AG09309 (cell line): ENCODE data around the gene GPR157.
"Not testable (repeated sequence)": the region's sequence is repeated elsewhere in the genome, so short reads cannot be mapped to it uniquely, and the experiment has no call there.

ENCODE experiments used
- DNase-seq: peaks from one replicate; pipeline ENCODE4 v3.0.0-alpha.2; 2010; ENCODE audit warnings: low read depth
- H3K4me3 ChIP-seq: 2 replicates; pipeline ENCODE4 v1.5.1; 2011; ENCODE audit warnings: mild to moderate bottlenecking, low read depth, low read length, moderate library complexity; ENCODE audit not compliant: control insufficient read depth
- TF ChIP-seq, protein P1 (sequence below): IDR thresholded peaks from 2 replicates; pipeline ENCODE4 v1.5.1; 2011; ENCODE audit warnings: mild to moderate bottlenecking, low read depth, low read length, inconsistent platforms; ENCODE audit not compliant: insufficient read depth, control insufficient read depth; ENCODE audit errors: missing control alignments

Gene GPR157

DNA sequence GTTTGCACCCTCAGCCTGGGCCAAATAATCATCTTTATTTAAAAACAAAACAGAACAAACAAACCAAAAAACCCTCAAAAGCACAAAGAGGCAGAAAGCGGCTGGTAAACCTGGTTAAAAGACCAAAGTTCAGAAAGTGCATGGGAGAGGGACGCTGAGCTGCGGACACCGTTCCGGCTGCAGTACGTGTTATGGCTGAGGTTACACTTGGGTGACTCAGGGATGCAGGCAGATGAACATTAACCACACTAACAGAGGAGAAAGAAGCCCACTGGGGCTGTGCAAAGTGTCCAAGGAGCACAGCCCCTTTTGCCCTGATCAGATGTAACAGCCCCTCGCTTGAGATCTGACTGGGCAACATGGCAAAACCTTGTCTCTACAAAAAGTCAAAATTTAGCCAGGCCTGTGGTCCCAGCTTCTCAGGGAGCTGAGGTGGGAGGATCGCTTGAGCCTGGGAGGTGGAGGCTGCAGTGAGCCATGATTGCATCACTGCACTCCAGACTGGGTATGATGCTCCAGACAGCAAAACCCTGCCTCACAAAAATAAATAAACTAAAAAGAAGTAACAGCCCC is 28.3 kb downstream of the GPR157 start:
- no peak for DNase-seq
- H3K4me3 ChIP-seq = no peak overlapping the region
- TF ChIP-seq, protein P1, sequence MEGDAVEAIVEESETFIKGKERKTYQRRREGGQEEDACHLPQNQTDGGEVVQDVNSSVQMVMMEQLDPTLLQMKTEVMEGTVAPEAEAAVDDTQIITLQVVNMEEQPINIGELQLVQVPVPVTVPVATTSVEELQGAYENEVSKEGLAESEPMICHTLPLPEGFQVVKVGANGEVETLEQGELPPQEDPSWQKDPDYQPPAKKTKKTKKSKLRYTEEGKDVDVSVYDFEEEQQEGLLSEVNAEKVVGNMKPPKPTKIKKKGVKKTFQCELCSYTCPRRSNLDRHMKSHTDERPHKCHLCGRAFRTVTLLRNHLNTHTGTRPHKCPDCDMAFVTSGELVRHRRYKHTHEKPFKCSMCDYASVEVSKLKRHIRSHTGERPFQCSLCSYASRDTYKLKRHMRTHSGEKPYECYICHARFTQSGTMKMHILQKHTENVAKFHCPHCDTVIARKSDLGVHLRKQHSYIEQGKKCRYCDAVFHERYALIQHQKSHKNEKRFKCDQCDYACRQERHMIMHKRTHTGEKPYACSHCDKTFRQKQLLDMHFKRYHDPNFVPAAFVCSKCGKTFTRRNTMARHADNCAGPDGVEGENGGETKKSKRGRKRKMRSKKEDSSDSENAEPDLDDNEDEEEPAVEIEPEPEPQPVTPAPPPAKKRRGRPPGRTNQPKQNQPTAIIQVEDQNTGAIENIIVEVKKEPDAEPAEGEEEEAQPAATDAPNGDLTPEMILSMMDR = no peak

DNA sequence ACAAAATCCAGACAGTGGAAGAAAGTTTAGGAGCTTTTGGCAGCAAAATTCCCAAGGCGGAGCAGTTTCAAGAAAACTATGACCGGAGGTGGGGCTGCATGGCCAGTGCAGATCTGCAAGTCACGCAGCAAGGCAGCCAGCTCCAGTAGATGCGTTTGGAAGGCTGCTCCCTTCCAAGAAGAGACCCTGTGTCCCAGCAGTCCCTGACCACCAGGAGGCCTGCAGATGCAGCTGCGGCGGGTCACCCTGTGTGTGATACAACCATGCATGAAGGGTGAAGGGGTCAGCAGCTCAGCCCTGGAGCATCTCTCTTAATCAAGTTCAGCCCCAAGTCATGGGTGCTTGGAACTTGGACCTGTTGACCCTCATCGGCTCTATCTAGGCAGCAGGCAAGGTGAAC is 29.3 kb downstream of the GPR157 start:
- no peak for DNase-seq

DNA sequence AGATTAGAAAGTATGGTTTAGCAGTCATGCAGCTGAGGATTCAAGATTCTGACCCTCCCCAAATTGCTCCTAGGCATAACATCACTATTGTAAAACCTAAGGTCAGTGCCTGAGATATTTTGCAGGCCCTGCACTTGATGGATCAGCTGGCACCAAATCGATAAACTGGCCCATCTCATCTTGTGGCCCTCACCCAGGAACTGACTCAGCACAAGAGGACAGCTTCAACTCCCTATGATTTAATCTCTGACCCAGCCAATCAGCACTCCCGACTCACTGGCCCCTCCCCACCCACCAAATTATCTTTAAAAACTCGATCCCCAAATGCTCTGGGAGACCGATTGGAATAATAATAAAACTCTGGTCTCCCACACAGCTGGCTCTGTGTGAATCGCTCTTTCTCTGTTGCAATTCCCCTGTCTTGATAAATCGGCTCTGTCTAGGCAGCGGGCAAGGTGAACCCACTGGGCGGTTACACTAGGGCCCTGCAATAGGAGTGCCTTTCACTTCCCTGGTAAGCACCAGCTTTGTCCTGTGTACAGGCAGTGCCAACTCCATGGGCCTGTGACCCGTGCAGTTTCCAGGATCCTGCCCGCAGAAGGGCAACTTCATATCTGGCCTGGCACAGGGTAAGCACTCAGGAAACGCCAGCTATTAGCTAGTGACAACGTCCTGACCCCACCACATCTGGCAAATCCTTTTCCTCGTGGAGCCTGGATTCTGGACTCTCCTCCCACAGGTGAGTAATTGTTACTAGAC is 30.8 kb downstream of the GPR157 start:
- DNase-seq = no peak
- no peak overlapping the region for H3K4me3 ChIP-seq
- TF ChIP-seq, protein P1 = no peak

More for the DNA sequence above, 29.3 kb downstream of the GPR157 start:
- TF ChIP-seq, protein P1 = no peak
- no peak overlapping the region for H3K4me3 ChIP-seq

DNA sequence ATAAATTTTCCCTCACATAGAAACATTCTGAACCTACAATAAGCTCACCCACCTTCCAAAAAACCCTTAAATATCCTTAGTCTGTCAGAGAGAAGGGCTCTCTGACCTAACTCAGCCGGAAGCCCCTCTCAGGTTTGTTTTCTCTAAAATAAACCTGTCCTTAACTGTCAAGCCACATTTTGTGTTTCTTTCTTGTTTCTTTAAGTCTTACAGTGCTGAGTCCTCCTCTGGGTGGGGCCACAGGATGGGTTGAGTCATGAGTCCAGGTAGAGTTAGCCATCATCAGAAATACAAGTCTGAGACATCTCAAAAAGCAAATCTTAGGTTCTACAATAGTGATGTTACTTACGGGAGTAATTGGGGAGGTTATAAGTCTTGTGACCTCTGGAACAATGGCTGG is 33.1 kb downstream of the GPR157 start:
- no peak for DNase-seq
- TF ChIP-seq, protein P1 = no peak
- H3K4me3 ChIP-seq = no peak overlapping the region

DNA sequence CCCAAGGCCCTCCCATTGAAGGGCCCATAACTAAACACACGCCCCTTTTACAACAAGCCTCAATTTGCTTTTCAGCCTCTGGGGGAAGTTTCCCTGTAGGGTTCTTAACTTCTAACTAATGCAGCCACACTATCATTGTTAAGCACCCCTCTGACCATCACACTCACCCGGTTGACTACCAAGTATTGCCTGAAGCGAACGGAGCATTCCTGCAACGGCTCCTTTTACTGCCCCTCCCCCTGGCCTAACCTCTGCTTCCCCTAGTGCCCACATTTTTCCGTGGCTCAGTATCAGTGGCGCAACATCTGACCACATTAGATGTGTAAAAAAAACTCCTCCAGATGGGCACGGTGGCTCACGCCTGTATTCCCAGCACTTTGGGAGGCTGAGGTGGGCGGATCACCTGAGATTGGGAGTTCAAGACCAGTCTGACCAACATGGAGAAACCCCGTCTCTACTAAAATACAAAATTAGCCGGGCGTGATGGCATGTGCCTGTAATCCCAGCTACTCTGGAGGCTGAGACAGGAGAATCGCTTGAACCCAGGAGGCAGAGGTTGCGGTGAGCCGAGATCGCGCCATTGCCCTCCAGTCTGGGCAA is 34.8 kb downstream of the GPR157 start:
- DNase-seq, H3K4me3 ChIP-seq: not testable (repeated sequence)

DNA sequence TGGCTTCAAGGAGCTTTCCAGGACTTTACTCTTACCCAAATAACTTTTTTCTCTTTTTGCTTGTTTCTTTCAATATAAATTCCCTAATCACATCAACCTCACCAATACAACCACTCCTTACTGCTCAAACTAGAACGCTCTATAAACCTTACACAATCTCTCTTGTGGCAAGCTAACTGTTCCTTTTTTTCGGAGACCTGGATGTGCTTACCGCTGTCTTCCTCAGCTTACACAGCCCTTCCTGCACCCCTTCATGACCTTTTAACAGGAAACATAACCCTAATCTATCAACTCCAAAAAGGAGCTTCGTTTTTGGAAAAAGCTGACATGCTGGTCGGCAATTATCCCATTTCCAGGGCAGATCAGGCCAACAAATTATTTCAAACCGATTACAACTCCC is 35.3 kb downstream of the GPR157 start:
- DNase-seq = no peak
- no peak overlapping the region for H3K4me3 ChIP-seq
- TF ChIP-seq, protein P1 = no peak

DNA sequence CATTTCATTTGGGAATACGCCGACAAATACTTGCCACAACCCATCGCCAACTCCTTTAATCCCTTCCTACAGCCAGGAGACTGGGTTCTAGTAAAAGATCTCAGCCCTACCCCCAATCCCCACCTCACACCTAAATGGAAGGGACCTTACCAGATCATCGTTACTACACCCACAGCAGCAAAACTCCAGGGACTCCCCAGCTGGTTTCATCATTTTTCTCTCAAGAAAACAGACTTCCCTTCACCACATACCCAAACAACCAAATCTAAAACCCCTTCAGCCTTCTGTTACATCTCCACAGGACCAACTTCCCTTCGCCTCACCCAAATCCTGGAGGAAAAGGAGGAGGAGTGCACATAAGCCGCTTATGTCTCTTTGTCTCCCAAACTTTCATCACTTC is 35.8 kb downstream of the GPR157 start:
- TF ChIP-seq, protein P1 = no peak
- no peak overlapping the region for H3K4me3 ChIP-seq
- no peak for DNase-seq
